ENCODE results near the gene ARAF.

DNA sequence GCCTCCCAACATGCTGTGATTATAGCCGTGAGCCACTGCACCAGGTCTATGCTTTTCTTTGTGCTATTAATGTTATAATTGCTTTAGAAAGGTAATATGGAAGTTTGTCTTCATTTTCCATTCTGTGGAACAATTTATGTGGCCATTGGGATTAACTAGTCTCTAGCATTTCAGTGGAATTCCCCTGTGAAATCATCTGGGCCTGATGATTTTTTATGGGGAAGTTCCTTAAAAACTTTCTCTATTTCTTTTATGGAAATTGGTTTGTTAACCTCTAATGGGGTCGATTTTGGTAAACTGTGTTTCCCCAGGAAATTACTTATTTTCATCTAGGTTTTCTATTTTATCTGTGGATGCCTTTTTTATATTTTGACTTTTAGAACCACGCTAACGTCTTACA is 32.5 kb downstream of the ARAF start:
- no peak for TF ChIP-seq RCOR1 (IDR thresholded peaks at IDR 0.05; ENCODE audit: low read depth, low read length)
- TF ChIP-seq MAFK (IDR thresholded peaks at IDR 0.05; ENCODE audit: partially characterized antibody) = no peak
- TF ChIP-seq EHMT2 (IDR thresholded peaks at IDR 0.05; ENCODE audit: low read depth) = no peak
- TF ChIP-seq, protein P1, sequence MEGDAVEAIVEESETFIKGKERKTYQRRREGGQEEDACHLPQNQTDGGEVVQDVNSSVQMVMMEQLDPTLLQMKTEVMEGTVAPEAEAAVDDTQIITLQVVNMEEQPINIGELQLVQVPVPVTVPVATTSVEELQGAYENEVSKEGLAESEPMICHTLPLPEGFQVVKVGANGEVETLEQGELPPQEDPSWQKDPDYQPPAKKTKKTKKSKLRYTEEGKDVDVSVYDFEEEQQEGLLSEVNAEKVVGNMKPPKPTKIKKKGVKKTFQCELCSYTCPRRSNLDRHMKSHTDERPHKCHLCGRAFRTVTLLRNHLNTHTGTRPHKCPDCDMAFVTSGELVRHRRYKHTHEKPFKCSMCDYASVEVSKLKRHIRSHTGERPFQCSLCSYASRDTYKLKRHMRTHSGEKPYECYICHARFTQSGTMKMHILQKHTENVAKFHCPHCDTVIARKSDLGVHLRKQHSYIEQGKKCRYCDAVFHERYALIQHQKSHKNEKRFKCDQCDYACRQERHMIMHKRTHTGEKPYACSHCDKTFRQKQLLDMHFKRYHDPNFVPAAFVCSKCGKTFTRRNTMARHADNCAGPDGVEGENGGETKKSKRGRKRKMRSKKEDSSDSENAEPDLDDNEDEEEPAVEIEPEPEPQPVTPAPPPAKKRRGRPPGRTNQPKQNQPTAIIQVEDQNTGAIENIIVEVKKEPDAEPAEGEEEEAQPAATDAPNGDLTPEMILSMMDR (IDR thresholded peaks at IDR 0.05) = no peak
- TF ChIP-seq EP300 (IDR thresholded peaks at IDR 0.05) = no peak
- no peak for TF ChIP-seq CEBPB (IDR thresholded peaks at IDR 0.05)
- no peak for TF ChIP-seq RAD21 (conservative IDR thresholded peaks at IDR 0.05 in 1 of 2, IDR thresholded peaks at IDR 0.05 in 1 of 2)

All from A549 (cell line).